COLO829 (cell line): Measurements from ENCODE around the gene RSPRY1.

Source experiments
- DNase-seq: peaks from one replicate; pipeline ENCODE4 v3.0.0; 2012; ENCODE audit warnings: low spot score

The RSPRY1 gene

DNA sequence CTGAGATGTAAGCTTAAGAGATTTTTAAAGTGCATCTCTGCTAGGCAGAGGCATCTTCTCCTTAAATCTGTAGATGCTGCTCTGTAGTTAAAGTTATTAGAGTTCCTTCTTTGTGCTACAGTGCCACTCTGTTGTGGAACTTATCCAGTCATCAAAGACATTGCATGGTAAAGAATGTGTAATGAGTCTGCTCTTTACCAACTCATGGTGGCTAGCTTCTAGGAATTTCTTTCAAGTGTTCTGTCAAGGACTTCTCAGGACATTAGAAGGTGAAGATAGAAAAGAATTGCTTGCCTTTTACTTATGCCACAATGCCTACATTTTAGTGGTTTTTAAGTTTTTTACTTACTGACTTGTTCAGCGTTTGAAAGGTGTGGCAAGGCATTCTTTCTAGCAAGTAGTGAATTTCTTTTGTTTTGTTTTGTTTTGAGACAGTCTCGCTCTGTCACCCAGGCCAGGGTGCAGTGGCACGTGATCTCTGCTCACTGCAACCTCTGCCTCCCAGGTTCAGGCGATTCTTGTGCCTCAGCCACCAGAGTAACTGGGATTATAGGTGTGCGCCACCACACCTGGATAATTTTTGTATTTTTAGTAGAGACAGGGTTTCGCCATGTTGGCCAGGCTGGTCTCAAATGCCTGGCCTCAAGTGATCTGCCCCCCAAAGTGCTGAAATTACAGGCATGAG, 38.7 kb downstream of the RSPRY1 start:
- no peak for DNase-seq

DNA sequence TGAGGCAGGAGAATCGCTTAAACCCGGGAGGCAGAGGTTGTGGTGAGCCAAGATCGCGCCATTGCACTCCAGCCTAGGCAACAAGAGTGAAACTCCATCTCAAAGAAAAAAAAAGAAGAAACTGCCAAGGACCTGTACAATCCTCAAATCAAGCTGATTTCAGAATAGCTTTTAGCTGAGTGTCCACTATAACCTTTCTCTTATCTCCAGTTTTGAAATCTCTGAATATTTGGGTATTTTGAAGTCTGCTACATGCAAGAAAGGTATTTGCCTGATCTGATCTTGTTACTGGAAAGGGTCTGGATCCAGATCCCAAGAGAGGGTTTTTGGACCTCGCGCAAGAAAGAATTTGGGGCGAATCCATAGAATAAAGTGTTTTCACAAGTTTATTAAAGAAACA, 39.8 kb downstream of the RSPRY1 start:
- DNase-seq = no peak

DNA sequence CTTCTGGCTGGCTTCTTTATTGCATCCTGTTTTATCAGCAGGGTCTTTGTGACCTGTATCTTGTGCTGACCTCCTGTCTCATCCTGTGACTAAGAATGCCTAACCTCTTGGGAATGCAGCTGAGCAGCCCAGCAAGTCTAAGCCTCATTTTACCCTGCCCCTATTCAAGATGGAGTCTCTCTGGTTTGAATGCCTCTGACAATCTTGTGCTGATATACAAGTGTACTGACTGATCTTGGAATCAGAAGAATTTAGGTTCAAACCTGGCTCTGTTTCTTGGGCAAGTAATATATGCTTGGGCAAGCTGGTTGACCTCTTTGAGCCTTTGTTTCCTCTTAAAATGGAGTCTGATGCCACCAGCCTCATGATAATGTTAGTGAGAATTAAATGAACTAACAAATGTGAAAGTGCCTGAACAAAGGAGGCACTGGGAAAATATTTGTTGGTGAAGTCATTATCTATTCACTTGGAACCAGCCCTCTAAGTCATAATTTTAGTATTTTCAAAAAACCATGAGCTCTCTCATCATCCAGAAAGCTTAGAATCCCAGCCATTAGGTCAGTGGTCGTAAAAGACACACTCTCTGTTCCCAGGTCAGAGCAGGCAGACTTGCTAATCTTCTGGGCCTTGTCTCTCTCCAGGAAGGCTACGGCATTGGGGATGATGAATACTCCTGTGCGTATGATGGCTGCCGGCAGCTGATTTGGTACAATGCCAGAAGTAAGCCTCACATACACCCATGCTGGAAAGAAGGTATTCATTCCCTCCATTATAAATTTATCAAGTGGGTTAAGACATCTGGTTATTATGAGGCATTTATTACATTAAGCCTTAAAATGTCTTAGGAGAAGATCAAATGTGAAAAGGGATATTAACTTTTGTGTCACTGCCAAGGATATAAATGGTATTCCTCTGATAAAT, 40.8 kb downstream of the RSPRY1 start:
- no peak for DNase-seq

GRCh38 chr16:57229079-57229478, 43.0 kb downstream of the RSPRY1 start:
- DNase-seq = no peak

DNA sequence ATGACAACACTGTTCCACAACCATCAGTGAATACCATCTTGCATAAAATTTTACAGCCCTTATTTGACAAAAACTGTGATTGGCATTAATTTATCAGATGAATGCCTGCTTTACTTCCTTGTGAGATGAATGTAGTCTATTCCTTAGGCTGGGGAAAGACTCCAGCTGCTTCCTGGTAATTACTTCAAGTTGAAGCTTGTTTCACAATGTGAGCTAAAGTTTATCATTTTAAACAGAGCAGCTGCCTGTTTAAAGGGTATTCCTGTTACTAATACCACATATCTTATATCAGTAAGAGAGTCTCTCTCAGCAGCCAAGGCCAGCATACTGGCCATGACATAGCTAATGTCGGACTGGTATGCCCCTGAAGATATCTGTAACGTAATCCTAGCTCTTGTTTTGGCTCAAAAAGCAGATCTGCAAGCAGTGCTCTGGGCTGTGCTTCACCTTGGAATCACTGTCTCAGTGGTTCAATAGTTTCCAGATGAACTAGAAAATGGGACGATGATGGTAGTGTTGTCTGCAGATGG, 45.8 kb downstream of the RSPRY1 start:
- DNase-seq = no peak

GRCh38 chr16:57233944-57234706, 48.0 kb downstream of the RSPRY1 start:
- DNase-seq = no peak

- no peak for DNase-seq
Measured at GRCh38 chr16:57234707-57235092, 48.6 kb downstream of the RSPRY1 start.

- DNase-seq = no peak
Measured at GRCh38 chr16:57235128-57236021, 49.2 kb downstream of the RSPRY1 start.

- DNase-seq = no peak
Measured at GRCh38 chr16:57236022-57236350, 49.9 kb downstream of the RSPRY1 start.

DNA sequence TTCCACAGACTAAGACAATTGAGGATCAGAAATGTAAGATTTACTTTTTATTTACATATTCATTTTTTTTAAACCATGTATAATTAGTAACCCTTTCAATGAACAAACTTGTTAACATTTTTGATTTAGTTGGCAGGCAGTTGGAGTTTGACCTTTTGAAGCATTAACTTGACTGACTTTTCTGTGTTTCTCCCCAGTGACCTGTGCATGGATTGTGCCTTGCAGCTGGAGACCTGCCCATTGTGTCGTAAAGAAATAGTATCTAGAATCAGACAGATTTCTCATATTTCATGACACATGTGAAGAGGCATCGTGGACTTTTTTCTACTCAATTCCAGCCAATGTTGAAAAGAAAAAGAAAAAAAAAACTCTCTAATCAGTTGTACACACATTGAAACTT, 52.6 kb downstream of the RSPRY1 start:
- DNase-seq = no peak

- DNase-seq = no peak
Measured at GRCh38 chr16:57239107-57239506, 53.0 kb downstream of the RSPRY1 start.

DNA sequence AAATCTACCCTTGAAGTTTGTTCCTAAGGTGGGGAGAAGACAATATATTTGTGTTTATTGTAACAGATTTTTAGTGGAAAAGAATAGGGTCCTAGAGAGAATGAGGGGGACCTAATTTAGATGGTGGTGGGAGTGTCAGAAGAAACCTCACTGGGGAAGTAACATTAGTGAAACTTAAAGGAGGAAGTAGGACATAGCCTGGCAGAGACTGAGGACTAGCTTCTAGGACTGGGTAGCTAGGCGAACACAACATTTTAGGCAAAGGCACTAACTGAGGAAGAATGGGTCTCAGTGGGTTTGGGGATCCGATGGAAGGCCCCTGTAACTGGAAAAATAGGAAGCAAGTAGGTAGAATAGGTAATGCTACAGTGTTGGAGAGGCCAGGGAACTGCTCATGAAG, 54.7 kb downstream of the RSPRY1 start:
- DNase-seq = no peak

DNA sequence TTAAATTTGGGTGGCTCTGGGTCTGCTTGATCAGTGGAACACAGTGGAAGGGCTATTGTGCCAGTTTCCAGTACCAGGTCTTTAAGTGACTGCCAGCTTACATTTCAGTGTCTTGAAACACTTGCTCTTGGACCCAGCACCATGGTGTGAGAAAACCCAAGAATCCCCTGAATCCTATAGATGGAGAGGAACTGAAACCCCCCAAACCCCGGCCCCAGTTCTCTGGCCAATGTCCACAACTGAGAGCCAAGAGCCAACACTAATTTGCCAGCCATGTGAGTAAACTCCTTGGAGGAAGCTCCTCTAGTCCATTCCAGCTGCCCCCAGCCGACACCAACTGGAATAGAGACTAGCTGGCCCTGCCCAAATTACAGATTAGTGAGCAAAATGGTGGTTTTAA, 56.5 kb downstream of the RSPRY1 start:
- DNase-seq = no peak

DNA sequence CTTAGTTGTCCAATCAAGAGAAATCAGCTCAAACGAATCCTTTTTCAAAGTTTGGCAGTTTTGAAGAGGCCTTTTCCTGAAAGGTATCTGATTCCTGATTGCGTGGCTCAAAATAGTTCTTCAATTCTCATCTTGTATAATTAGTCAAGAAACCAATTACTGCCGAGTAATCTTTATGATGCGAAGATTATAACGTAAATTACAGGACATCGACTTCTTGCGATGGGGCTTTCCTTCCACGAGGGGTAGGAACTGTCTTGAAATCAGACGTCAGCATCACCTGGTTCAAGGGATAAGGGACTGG, 58.3 kb downstream of the RSPRY1 start:
- no peak for DNase-seq

- DNase-seq = peak; percentile 93
Measured at GRCh38 chr16:57244767-57245471, 58.8 kb downstream of the RSPRY1 start, which contains the start of gene ARL2BP. Gene ARL2BP, plus strand, starts transcription at chr16:57245259. Its CDS starts 109 bp downstream, at chr16:57245368.

DNA sequence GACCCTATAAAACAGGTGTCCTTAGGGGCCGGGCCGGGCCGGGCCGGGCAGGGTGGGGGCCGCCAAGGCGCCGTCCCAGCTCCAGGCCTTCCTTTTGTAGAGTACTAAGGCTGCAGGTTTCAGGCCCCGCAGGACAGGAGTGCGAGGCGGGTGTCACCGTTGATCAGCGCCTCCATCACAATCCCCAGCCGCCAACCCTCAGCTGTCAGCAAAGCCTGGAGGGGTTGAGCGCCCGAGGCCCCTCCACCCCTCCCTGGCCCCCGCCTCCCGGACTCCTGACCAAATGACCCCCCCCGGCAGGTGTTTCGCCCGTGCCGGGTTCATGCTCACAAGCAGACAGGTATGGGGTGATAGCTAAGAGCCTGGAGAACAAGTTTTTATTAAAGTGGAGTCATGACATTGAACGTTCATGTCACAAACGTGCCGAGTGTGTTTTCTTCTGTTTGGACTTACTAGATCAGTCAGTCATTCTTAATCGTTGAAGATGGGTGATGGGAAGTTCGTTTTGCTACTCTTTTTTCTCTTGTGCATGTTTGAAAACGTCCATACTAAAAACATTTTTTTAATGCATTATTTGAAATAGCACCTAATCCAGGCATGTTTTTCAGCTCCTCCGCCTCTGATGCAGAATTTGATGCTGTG, 59.5 kb downstream of the RSPRY1 start:
- no peak for DNase-seq

DNA sequence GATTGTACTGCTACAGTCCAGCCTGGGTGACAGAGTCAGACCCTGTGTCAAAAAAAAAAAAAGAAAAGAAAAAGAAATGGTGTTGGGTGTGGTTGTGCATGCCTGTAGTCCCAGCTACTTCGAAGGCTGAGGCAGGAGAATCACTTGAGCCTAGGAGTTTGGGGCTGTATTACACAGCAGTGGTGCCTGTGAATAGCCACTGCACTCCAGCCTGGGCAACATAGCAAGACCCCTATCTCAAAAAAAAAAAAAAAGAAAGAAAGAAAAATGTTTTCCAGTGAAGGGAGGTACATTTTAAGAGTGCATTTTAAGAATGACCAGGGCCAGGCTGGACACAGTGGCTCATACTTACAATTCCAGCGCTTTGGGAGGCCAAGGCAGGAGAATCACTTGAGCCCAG, 65.2 kb downstream of the RSPRY1 start:
- DNase-seq = no peak

- no peak for DNase-seq
Measured at GRCh38 chr16:57252148-57252721, 66.1 kb downstream of the RSPRY1 start.

DNA sequence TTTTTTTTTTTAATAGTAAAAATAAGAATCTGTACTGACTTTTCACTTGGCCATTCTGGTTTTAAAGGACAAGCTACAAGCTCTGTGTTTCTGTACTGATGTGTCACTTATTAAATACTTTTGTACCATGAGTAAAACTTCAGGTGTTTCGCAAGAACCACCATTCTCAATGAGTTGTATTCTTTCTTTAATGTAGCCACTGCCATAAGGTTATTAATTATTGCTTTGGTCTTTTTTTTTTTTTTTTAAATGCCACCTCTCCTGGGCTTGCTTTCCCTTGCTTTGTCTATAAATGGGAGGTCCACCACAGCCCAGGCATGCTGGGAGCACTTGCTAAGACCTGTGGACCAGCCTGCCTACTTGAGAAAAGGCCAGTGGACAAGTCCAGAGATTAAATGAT, 67.3 kb downstream of the RSPRY1 start:
- DNase-seq = no peak
